ENCODE measurements around the gene L1CAM. TPM values are rescaled to one million over a fixed set of nuclear protein-coding genes. Genes with fewer than 3 reads are reported as not detected.
"Not testable (repeated sequence)": the region's sequence is repeated elsewhere in the genome, so short reads cannot be mapped to it uniquely, and the experiment has no call there.

Gene L1CAM
- total RNA-seq, 1 experiment from 2014 or later, result 313 TPM

- no peak for DNase-seq (ENCODE audit: low read depth)
Measured at GRCh38 chrX:153828308-153828707, 57.7 kb downstream of the L1CAM start.

GRCh38 chrX:153827903-153828302 is 58.1 kb downstream of the L1CAM start:
- no peak for DNase-seq (ENCODE audit: low read depth)

- DNase-seq (ENCODE audit: low read depth), result no peak
Measured at GRCh38 chrX:153827016-153827415, 59.0 kb downstream of the L1CAM start.

GRCh38 chrX:153825042-153825441 is 60.9 kb downstream of the L1CAM start:
- DNase-seq (ENCODE audit: low read depth), result no peak

GRCh38 chrX:153824348-153824747 is 61.6 kb downstream of the L1CAM start:
- no peak for DNase-seq (ENCODE audit: low read depth)

- no peak for DNase-seq (ENCODE audit: low read depth)
Measured at GRCh38 chrX:153821066-153821465, 64.9 kb downstream of the L1CAM start.

GRCh38 chrX:153820601-153821000 is 65.4 kb downstream of the L1CAM start:
- no peak for DNase-seq (ENCODE audit: low read depth)

GRCh38 chrX:153819384-153820040 is 66.5 kb downstream of the L1CAM start:
- peak; percentile 32 for DNase-seq (ENCODE audit: low read depth)

- DNase-seq (ENCODE audit: low read depth), result peak; percentile 49
Measured at GRCh38 chrX:153818571-153819383, 67.2 kb downstream of the L1CAM start.

GRCh38 chrX:153818064-153818463 is 67.9 kb downstream of the L1CAM start:
- DNase-seq (ENCODE audit: low read depth), result not testable (repeated sequence)

GRCh38 chrX:153816831-153817690 is 68.9 kb downstream of the L1CAM start:
- no peak for DNase-seq (ENCODE audit: low read depth)

- no peak for DNase-seq (ENCODE audit: low read depth)
Measured at GRCh38 chrX:153814591-153815315, 71.2 kb downstream of the L1CAM start.

GRCh38 chrX:153813161-153813560 is 72.8 kb downstream of the L1CAM start:
- no peak for DNase-seq (ENCODE audit: low read depth)

GRCh38 chrX:153812220-153812619 is 73.8 kb downstream of the L1CAM start:
- DNase-seq (ENCODE audit: low read depth), result no peak

Other genes with a start within 250 kb of the L1CAM start
- 0.27 and 1.1 TPM in 2 replicates for gene DUSP9, start 239.0 kb downstream of the L1CAM start, total RNA-seq (2014; rRNA removed; shearing (Covaris generic))
- gene PNCK, start 212.4 kb downstream of the L1CAM start, total RNA-seq (2014; rRNA removed; shearing (Covaris generic)), result not detected in 2 replicates
- gene SLC6A8, start 198.2 kb downstream of the L1CAM start, total RNA-seq (2014; rRNA removed; shearing (Covaris generic)), result 13.6 and 24.5 TPM in 2 replicates
- 384 and 401 TPM in 2 replicates for gene BCAP31, start 161.8 kb downstream of the L1CAM start, total RNA-seq (2014; rRNA removed; shearing (Covaris generic))
- gene ABCD1, start 161.3 kb downstream of the L1CAM start, total RNA-seq (2014; rRNA removed; shearing (Covaris generic)), result 27.4 and 42.9 TPM in 2 replicates
- gene PLXNB3, start 121.9 kb downstream of the L1CAM start, total RNA-seq (2014; rRNA removed; shearing (Covaris generic)), result 1.2 and 2.2 TPM in 2 replicates
- gene SRPK3, start 105.1 kb downstream of the L1CAM start, total RNA-seq (2014; rRNA removed; shearing (Covaris generic)), result 0.20 TPM in 1 of 2 replicates, not detected in the other
- gene IDH3G, start 91.8 kb downstream of the L1CAM start, total RNA-seq (2014; rRNA removed; shearing (Covaris generic)), result 131 and 165 TPM in 2 replicates
- gene SSR4, start 91.5 kb downstream of the L1CAM start, total RNA-seq (2014; rRNA removed; shearing (Covaris generic)), result 455 and 477 TPM in 2 replicates
- gene PDZD4, start 55.6 kb downstream of the L1CAM start, total RNA-seq (2014; rRNA removed; shearing (Covaris generic)), result 1.9 and 2.7 TPM in 2 replicates
- gene AVPR2, start 18.5 kb upstream of the L1CAM start, total RNA-seq (2014; rRNA removed; shearing (Covaris generic)), result 1.9 and 2.7 TPM in 2 replicates
- gene ARHGAP4, start 40.1 kb upstream of the L1CAM start, total RNA-seq (2014; rRNA removed; shearing (Covaris generic)), result 3.1 and 6.1 TPM in 2 replicates
- gene NAA10, start 48.9 kb upstream of the L1CAM start, total RNA-seq (2014; rRNA removed; shearing (Covaris generic)), result 285 and 384 TPM in 2 replicates
- gene RENBP, start 58.5 kb upstream of the L1CAM start, total RNA-seq (2014; rRNA removed; shearing (Covaris generic)), result not detected in 2 replicates
- gene HCFC1, start 85.6 kb upstream of the L1CAM start, total RNA-seq (2014; rRNA removed; shearing (Covaris generic)), result 33.9 and 72.3 TPM in 2 replicates
- 8.1 and 10.3 TPM in 2 replicates for gene TMEM187, start 86.6 kb upstream of the L1CAM start, total RNA-seq (2014; rRNA removed; shearing (Covaris generic))
- 89.3 and 152 TPM in 2 replicates for gene IRAK1, start 133.7 kb upstream of the L1CAM start, total RNA-seq (2014; rRNA removed; shearing (Covaris generic))
- 53.9 and 61.4 TPM in 2 replicates for gene MECP2, start 211.5 kb upstream of the L1CAM start, total RNA-seq (2014; rRNA removed; shearing (Covaris generic))